SU-DHL-6 (cell line): ENCODE data around the gene KRTAP6-1.

ENCODE experiments used
- H2AFZ ChIP-seq: fragments of 200-600 bp; sonication (generic); 2 replicates; pipeline ENCODE4 v1.6.1; 2014; ENCODE audit warnings: low read depth, mild to moderate bottlenecking, moderate library complexity, mixed read lengths, antibody characterized with exemption, low read length; ENCODE audit not compliant: severe bottlenecking
- H3F3A ChIP-seq: fragments of 200-600 bp; shearing (Covaris generic); 2 replicates; pipeline ENCODE4 v1.6.0; 2016; ENCODE audit warnings: antibody characterized with exemption, mild to moderate bottlenecking; ENCODE audit not compliant: insufficient read depth
- H3K27ac ChIP-seq: fragments of 200-600 bp; sonication (generic); 2 replicates; pipeline ENCODE4 v1.5.1; 2016; ENCODE audit warnings: low read depth, mild to moderate bottlenecking, low read length, moderate library complexity, mixed read lengths
- H3K27me3 ChIP-seq: fragments of 200-600 bp; sonication (generic), shearing (Covaris generic); 2 replicates; pipeline ENCODE4 v1.6.0; 2014; ENCODE audit warnings: mild to moderate bottlenecking, low read length
- H3K36me3 ChIP-seq: fragments of 200-600 bp; sonication (generic); 2 replicates; pipeline ENCODE4 v1.6.1; 2014; ENCODE audit warnings: mild to moderate bottlenecking, low read length, mixed read lengths
- H3K4me2 ChIP-seq: fragments of 300-600, 200-600 bp; shearing (Covaris generic), sonication (generic); 2 replicates; pipeline ENCODE4 v1.6.0; 2014; ENCODE audit warnings: low read length, low read depth, mild to moderate bottlenecking; ENCODE audit not compliant: poor library complexity, severe bottlenecking
- H3K4me3 ChIP-seq: fragments of 200-600 bp; sonication (generic); 2 replicates; pipeline ENCODE4 v1.5.1; 2014; ENCODE audit warnings: antibody characterized with exemption, low read length, mild to moderate bottlenecking, mixed read lengths; ENCODE audit not compliant: insufficient read depth, poor library complexity, severe bottlenecking
- H3K79me2 ChIP-seq: fragments of 200-600 bp; sonication (generic); 2 replicates; pipeline ENCODE4 v1.6.1; 2014; ENCODE audit warnings: mild to moderate bottlenecking, low read length, moderate library complexity; ENCODE audit not compliant: insufficient read depth
- H3K9ac ChIP-seq: fragments of 200-600 bp; sonication (generic); 2 replicates; pipeline ENCODE4 v1.7.0; 2014; ENCODE audit warnings: mild to moderate bottlenecking, low read length
- H3K9me2 ChIP-seq: fragments of 200-600 bp; sonication (generic); replicated peaks from 2 replicates; pipeline ENCODE4 v1.6.1; 2014; ENCODE audit warnings: low read length; ENCODE audit not compliant: insufficient read depth
- H3K9me3 ChIP-seq: fragments of 200-600 bp; sonication (generic); 2 replicates; pipeline ENCODE4 v1.6.1; 2014; ENCODE audit warnings: low read length, mixed read lengths; ENCODE audit not compliant: insufficient read depth
- H4K20me1 ChIP-seq: fragments of 200-600 bp; sonication (generic); 2 replicates; pipeline ENCODE4 v1.6.1; 2014; ENCODE audit warnings: low read depth, mild to moderate bottlenecking, antibody characterized with exemption, low read length, moderate library complexity, mixed read lengths
- CTCF ChIP-seq: fragments of 200-600 bp; sonication (generic); IDR thresholded peaks from one replicate; pipeline ENCODE4 v1.5.1; 2017; ENCODE audit warnings: antibody characterized with exemption, mild to moderate bottlenecking, low read length, moderate library complexity; ENCODE audit not compliant: insufficient read depth, poor library complexity, severe bottlenecking
- EZH2phosphoT487 ChIP-seq: fragments of 200-600 bp; sonication (generic), shearing (Covaris generic); conservative IDR thresholded peaks from 2 replicates; pipeline ENCODE4 v1.6.1; 2018; ENCODE audit warnings: mild to moderate bottlenecking, antibody characterized with exemption, low read length, moderate library complexity, mixed read lengths

The KRTAP6-1 gene

GRCh38 chr21:30642564-30642963 is 28.8 kb upstream of the KRTAP6-1 start, which contains the start of gene KRTAP20-3:
TSS of gene KRTAP20-3 (plus strand) at chr21:30642864.
- H2AFZ ChIP-seq, result no peak within 1 kb of the TSS
- no peaks in the 10 kb centered on the region for H3K9me2 ChIP-seq
- TF ChIP-seq CTCF, result no peak
- no peak for TF ChIP-seq EZH2phosphoT487
- H3K79me2 ChIP-seq, result no peaks in the 10 kb centered on the region
- H4K20me1 ChIP-seq, result no peaks in the 10 kb centered on the region
- H3K9me3 ChIP-seq, result no peaks in the 10 kb centered on the region
- no peak within 1 kb of the TSS for H3K4me2 ChIP-seq
- no peak within 1 kb of the TSS for H3K27ac ChIP-seq
- no peaks in the 10 kb centered on the region for H3K27me3 ChIP-seq
- H3K36me3 ChIP-seq, result no peaks in the 10 kb centered on the region
- no peak within 1 kb of the TSS for H3K4me3 ChIP-seq
- no peak within 1 kb of the TSS for H3K9ac ChIP-seq
- H3F3A ChIP-seq, result no peaks in the 10 kb centered on the region

GRCh38 chr21:30638686-30639085 is 25.0 kb upstream of the KRTAP6-1 start:
- Histone ChIP-seq H3K9me3 (no peaks in the 10 kb centered on the region), H3K27ac (no peak overlapping the region)

GRCh38 chr21:30634906-30635305 is 21.2 kb upstream of the KRTAP6-1 start, which contains the start of gene KRTAP20-2:
TSS of gene KRTAP20-2 (plus strand) at chr21:30635206. CDS start at chr21:30635264, 58 bp downstream.
- no peak within 1 kb of the TSS for H2AFZ ChIP-seq

More at GRCh38 chr21:30638686-30639085, 25.0 kb upstream of the KRTAP6-1 start:
- no peaks in the 10 kb centered on the region for H4K20me1 ChIP-seq
- no peak overlapping the region for H2AFZ ChIP-seq
- H3F3A ChIP-seq, result no peaks in the 10 kb centered on the region
- no peak overlapping the region for H3K4me2 ChIP-seq
- H3K27me3 ChIP-seq, result no peaks in the 10 kb centered on the region
- H3K9me2 ChIP-seq, result no peaks in the 10 kb centered on the region
- H3K79me2 ChIP-seq, result no peaks in the 10 kb centered on the region
- H3K9ac ChIP-seq, result no peak overlapping the region
- H3K4me3 ChIP-seq, result no peak overlapping the region
- no peaks in the 10 kb centered on the region for H3K36me3 ChIP-seq
- no peak for TF ChIP-seq CTCF
- TF ChIP-seq EZH2phosphoT487, result no peak

More at GRCh38 chr21:30634906-30635305, 21.2 kb upstream of the KRTAP6-1 start, which contains the start of gene KRTAP20-2:
- TF ChIP-seq CTCF (no peak), EZH2phosphoT487 (no peak)
- Histone ChIP-seq H3K9me3 (no peaks in the 10 kb centered on the region), H4K20me1 (no peaks in the 10 kb centered on the region), H3K4me2 (no peak within 1 kb of the TSS), H3K9me2 (no peaks in the 10 kb centered on the region), H3K4me3 (no peak within 1 kb of the TSS), H3K27me3 (no peaks in the 10 kb centered on the region), H3K36me3 (no peaks in the 10 kb centered on the region), H3F3A (no peaks in the 10 kb centered on the region), H3K9ac (no peak within 1 kb of the TSS), H3K27ac (no peak within 1 kb of the TSS), H3K79me2 (no peaks in the 10 kb centered on the region)
